K562 (cell line): ENCODE data around the gene FAM118B. TPM values are rescaled to one million over a fixed set of nuclear protein-coding genes. Genes with fewer than 3 reads are reported as not detected.
A peak's percentile ranks its signal among the peaks of the same experiment; 100 is the strongest.

Source experiments
- ATAC-seq: fragments of 200-7000 bp; cut with Tn5 transposase; 3 replicates; pipeline ENCODE4 v1.9.1; 2020; ENCODE audit warnings: moderate library complexity
- BruUV-seq: library from RNA; stranded (reverse); fragments of 400-500 nt; replicated peaks from 2 replicates; lab custom pipeline; 2021; lab: Mats Ljungman, UMichigan
- CTCF ChIA-PET: fragments of 300-600 bp; formaldehyde crosslinking; extraction: SDS; loops from one replicate; lab custom pipeline; 2021; ENCODE audit warnings: low intra/inter-chr PET ratio; lab: Yijun Ruan, JAX
- POLR2A ChIA-PET: fragments of 300-600, 350-650 bp; sonication (Branson Sonifier 250); formaldehyde crosslinking; extraction: SDS; loops from one replicate; lab custom pipeline; 2021; ENCODE audit warnings: antibody characterized with exemption, inconsistent platforms; lab: Yijun Ruan, JAX
- DNase-seq, 4 experiments: peaks; one replicate each; pipeline versions ENCODE4 v3.0.0 to v3.0.0-alpha.2; 2011 to 2018; ENCODE audit warnings: low spot score in 3 of 4, mixed read lengths in 3 of 4; ENCODE audit errors: extremely low read depth in 1 of 4
- FAIRE-seq: peaks from 2 replicates; lab custom pipeline; 2011; peaks lifted over from hg19 to GRCh38; lab: Jason Lieb, UNC
- H2AFZ ChIP-seq: 2 replicates; pipeline ENCODE4 v1.6.0; 2011; ENCODE audit warnings: low read depth, low read length, control low read depth, inconsistent platforms
- H3K27ac ChIP-seq: fragments of 200-600 bp; 3 replicates; pipeline ENCODE4 v1.8.0; 2011; ENCODE audit warnings: low read depth, mild to moderate bottlenecking, control low read depth, inconsistent platforms, low read length, moderate library complexity, mixed read lengths; ENCODE audit errors: extremely low read depth
- H3K27me3 ChIP-seq, 2 experiments: fragments of 300-600 bp in 1 of 2; 2 replicates in 1 of 2; 3 replicates in 1 of 2; pipeline versions ENCODE4 v1.6.0 to v1.8.0; 2011; ENCODE audit warnings: inconsistent platforms in 2 of 2, low read length in 2 of 2, mild to moderate bottlenecking in 1 of 2, mixed read lengths in 1 of 2, moderate library complexity in 1 of 2; ENCODE audit not compliant: control insufficient read depth in 2 of 2, insufficient read depth in 2 of 2
- H3K36me3 ChIP-seq: fragments of 300-600 bp; 3 replicates; pipeline ENCODE4 v1.8.0; 2011; ENCODE audit warnings: mild to moderate bottlenecking, low read length, inconsistent platforms; ENCODE audit not compliant: control insufficient read depth, insufficient read depth
- H3K4me1 ChIP-seq, 2 experiments: fragments of 200-600 bp in 1 of 2; replicated peaks in 1 of 2; 2 replicates in 1 of 2; 3 replicates in 1 of 2; pipeline versions ENCODE4 v1.5.1 to v1.8.0; 2011; ENCODE audit warnings: inconsistent platforms in 2 of 2, low read length in 2 of 2, mild to moderate bottlenecking in 1 of 2, mixed read lengths in 1 of 2, moderate library complexity in 1 of 2; ENCODE audit not compliant: control insufficient read depth in 2 of 2, insufficient read depth in 2 of 2
- H3K4me2 ChIP-seq: 2 replicates; pipeline ENCODE4 v1.6.1; 2011; ENCODE audit warnings: low read length, control low read depth, inconsistent platforms, mixed read lengths; ENCODE audit not compliant: insufficient read depth
- H3K4me3 ChIP-seq: fragments of 200-600 bp; sonication (generic), shearing (Covaris generic); 2 replicates; pipeline ENCODE4 v1.5.1; 2016; ENCODE audit warnings: control low read depth, inconsistent platforms
- H3K79me2 ChIP-seq: fragments of 200-600 bp; 3 replicates; pipeline ENCODE4 v1.8.0; 2011; ENCODE audit warnings: low read length, inconsistent platforms; ENCODE audit not compliant: control insufficient read depth, insufficient read depth
- H3K9ac ChIP-seq, 2 experiments: 2 replicates each; pipeline versions ENCODE4 v1.6.0 to v1.6.1; 2011; ENCODE audit warnings: low read depth in 2 of 2, low read length in 2 of 2, control low read depth in 1 of 2, inconsistent platforms in 1 of 2, mild to moderate bottlenecking in 1 of 2, mixed read lengths in 1 of 2; ENCODE audit not compliant: insufficient read depth in 1 of 2
- H3K9me1 ChIP-seq: one replicate; pipeline ENCODE4 v1.6.0; 2011; ENCODE audit warnings: inconsistent platforms, mild to moderate bottlenecking, low read length, moderate library complexity; ENCODE audit not compliant: control insufficient read depth, insufficient read depth
- H3K9me3 ChIP-seq: replicated peaks from 2 replicates; pipeline ENCODE4 v1.5.1; 2011; ENCODE audit warnings: low read depth, low read length, inconsistent platforms; ENCODE audit not compliant: control insufficient read depth, insufficient read depth
- H4K20me1 ChIP-seq: replicated peaks from 2 replicates; pipeline ENCODE4 v1.6.1; 2011; ENCODE audit warnings: low read length, inconsistent platforms, mixed read lengths; ENCODE audit not compliant: control insufficient read depth, insufficient read depth
- CREM ChIP-seq: IDR thresholded peaks from 2 replicates; pipeline ENCODE4 v1.6.1; 2014; ENCODE audit warnings: antibody characterized with exemption, low read depth
- E4F1 ChIP-seq: fragments of 250-450 bp; sonication (Bioruptor Pico); IDR thresholded peaks from 2 replicates; pipeline ENCODE4 v1.5.0; 2021; ENCODE audit warnings: mild to moderate bottlenecking, borderline replicate concordance
- FUS ChIP-seq: fragments of 200-400 bp; formaldehyde crosslinking; optimal IDR thresholded peaks from 2 replicates; pipeline ENCODE3; 2017; ENCODE audit warnings: low read depth, low read length
- GABPB2 ChIP-seq: fragments of 250-450 bp; sonication (Bioruptor Pico); conservative IDR thresholded peaks from 2 replicates; pipeline ENCODE4 v1.5.1; 2021; ENCODE audit warnings: mild to moderate bottlenecking
- HDAC3 ChIP-seq: fragments of 450-650 bp; IDR thresholded peaks from 2 replicates; pipeline ENCODE4 v1.6.1; 2018; ENCODE audit warnings: borderline replicate concordance, mild to moderate bottlenecking, moderate library complexity; ENCODE audit not compliant: partially characterized antibody
- HOMEZ ChIP-seq: fragments of 250-450 bp; sonication (Bioruptor Pico); IDR thresholded peaks from 2 replicates; pipeline ENCODE4 v1.4.0; 2020; ENCODE audit warnings: mild to moderate bottlenecking, moderate library complexity
- NFATC3 ChIP-seq: fragments of 450-650 bp; IDR thresholded peaks from 2 replicates; pipeline ENCODE4 v1.6.1; 2017; ENCODE audit warnings: mild to moderate bottlenecking
- SNRNP70 ChIP-seq: fragments of 200-400 bp; formaldehyde crosslinking; optimal IDR thresholded peaks from 2 replicates; pipeline ENCODE3; 2017; ENCODE audit warnings: low read depth, low read length
- SP1 ChIP-seq: sonication (generic); formaldehyde crosslinking; IDR thresholded peaks from 2 replicates; pipeline ENCODE4 v1.8.1; 2022; ENCODE audit warnings: mild to moderate bottlenecking, missing genetic modification reagents
- TCF7 ChIP-seq: sonication (generic); IDR thresholded peaks from 2 replicates; pipeline ENCODE4 v1.6.1; 2016; ENCODE audit warnings: antibody characterized with exemption, borderline replicate concordance
- ZNF133 ChIP-seq: fragments of 250-450 bp; sonication (Bioruptor Pico); IDR thresholded peaks from 2 replicates; pipeline ENCODE4 v1.4.0; 2020; ENCODE audit warnings: mild to moderate bottlenecking
- ZNF232 ChIP-seq: sonication (generic); formaldehyde crosslinking; IDR thresholded peaks from 2 replicates; pipeline ENCODE4 v1.8.0; 2022; ENCODE audit warnings: mild to moderate bottlenecking, missing genetic modification reagents
- ZNF316 ChIP-seq: fragments of 450-650 bp; IDR thresholded peaks from 2 replicates; pipeline ENCODE4 v1.6.1; 2016
- ZNF695 ChIP-seq: fragments of 450-650 bp; formaldehyde crosslinking; IDR thresholded peaks from 2 replicates; pipeline ENCODE4 v1.4.0; 2020; ENCODE audit warnings: mild to moderate bottlenecking, moderate library complexity
- WGBS: fragments of 100-300 bp; shearing (Covaris generic); methylation state at CpG from one replicate; pipeline ENCODE4 v1.1.6; 2016; ENCODE audit warnings: low coverage, mixed read lengths; ENCODE audit not compliant: insufficient coverage; ENCODE audit errors: missing lambda C conversion rate; 5-methylcytosine and 5-hydroxymethylcytosine counted together
- in situ Hi-C: fragments of 300-500 bp; cut with MboI; formaldehyde crosslinking; loops from 4 replicates; pipeline ENCODE4 v1.15.0; 2018; ENCODE audit warnings: inconsistent platforms, mixed read lengths
- intact Hi-C: fragments of 100-400 bp; cut with micrococcal nuclease; formaldehyde crosslinking; loops from 2 replicates; pipeline ENCODE4 v1.14.2; 2022
- polyA plus RNA-seq, 8 experiments: library from polyadenylated mRNA; depleted of rRNA in 4 of 8; stranded (reverse) in 5 of 8; unstranded in 3 of 8; fragments of >200 nt; fragmentation: Nextera tagmentation in 2 of 8; fragmentation: Illumina TruSeq in 1 of 8; extraction: Ambion mirVana in 2 of 8; extraction: Trizol in 1 of 8; gene quantifications; 2 replicates each; pipeline versions ENCODE4 v1.2.1 to v1.2.3, GENCODE V29; 2011 to 2014; ENCODE audit warnings: inconsistent platforms in 1 of 8, missing spikeins in 1 of 8
- total RNA-seq, 7 experiments: library from RNA; depleted of rRNA in 6 of 7; stranded (reverse); fragments of >200 nt in 6 of 7; fragmentation: Illumina TruSeq in 2 of 7; extraction: Trizol in 2 of 7; gene quantifications; 2 replicates each; pipeline versions ENCODE4 v1.2.1 to v1.2.3, GENCODE V29; 2011 to 2021; ENCODE audit warnings: low replicate concordance in 1 of 7
- TF ChIP-seq, protein P1 (sequence below): sonication (generic); formaldehyde crosslinking; IDR thresholded peaks from 2 replicates; pipeline ENCODE4 v1.5.0; 2020; ENCODE audit warnings: missing genetic modification reagents

The FAM118B gene
- total and polyA plus RNA-seq, 9 of the 15 experiments (the other 6 are each of a cell fraction or from before 2014, with no cell fraction given) = 12.0 to 49.0 (median 22.1) TPM

DNA sequence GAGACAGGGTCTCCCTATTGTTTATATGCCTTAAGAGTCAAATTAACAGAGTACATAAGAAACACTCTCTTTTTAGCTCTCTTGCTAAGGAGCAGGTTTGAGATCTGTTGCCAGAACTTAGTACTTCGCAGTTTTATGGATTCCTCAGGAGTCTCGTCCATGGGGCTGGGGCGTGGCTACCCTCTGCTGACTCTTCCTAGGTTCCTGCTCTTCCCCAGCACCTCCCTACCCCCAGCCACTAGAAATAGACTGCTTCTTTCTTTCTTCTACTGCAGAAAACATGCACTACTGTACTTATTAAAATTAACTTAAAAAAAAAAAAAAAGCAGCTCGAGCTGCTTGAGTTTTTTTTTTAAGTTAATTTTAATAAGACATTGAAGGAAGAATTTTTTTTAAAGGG lies 8.0 kb downstream of the FAM118B start:
- no peak overlapping the region for H3K27ac ChIP-seq
- H3K4me3 ChIP-seq = no peak overlapping the region
- H4K20me1 ChIP-seq = peaks cover 3% of the 10 kb centered on the region; the same call in 1 of the 2 replicates
- ChIA-PET CTCF (no interaction called here), POLR2A (interaction anchor here (0.7 kb wide), 1 partner anchor 12 kb away, joined by 4 read pairs; no protein-coding TSS in a partner anchor)
- FAIRE-seq = no peak
- WGBS = 56% methylated on average over 4 of the region's 4 CpGs
- ATAC-seq = peak; percentile 51; the same call in 2 of the 3 replicates
- DNase-seq = peak in 1 of 4 experiments; percentile 9
- intact Hi-C loops = no loop called here
- H3K27me3 ChIP-seq = no peaks in the 10 kb centered on the region
- peaks cover 66% of the 10 kb centered on the region for H3K79me2 ChIP-seq
- in situ Hi-C loops = no loop called here
- H3K9me3 ChIP-seq = no peaks in the 10 kb centered on the region
- BruUV-seq = no TSS peak
- no peak overlapping the region for H2AFZ ChIP-seq
- TF ChIP-seq SP1 (CRISPR knock-in tag) = no peak
- no peak for TF ChIP-seq ZNF133
- no peak for TF ChIP-seq SNRNP70
- no peak for TF ChIP-seq ZNF316
- no peak for TF ChIP-seq E4F1
- TF ChIP-seq ZNF232 (CRISPR knock-in tag) = no peak
- no peak for TF ChIP-seq CREM
- TF ChIP-seq HOMEZ (CRISPR knock-in tag) = no peak
- no peak for TF ChIP-seq FUS
- TF ChIP-seq ZNF695 = no peak
- TF ChIP-seq NFATC3 = no peak
- TF ChIP-seq, protein P1, sequence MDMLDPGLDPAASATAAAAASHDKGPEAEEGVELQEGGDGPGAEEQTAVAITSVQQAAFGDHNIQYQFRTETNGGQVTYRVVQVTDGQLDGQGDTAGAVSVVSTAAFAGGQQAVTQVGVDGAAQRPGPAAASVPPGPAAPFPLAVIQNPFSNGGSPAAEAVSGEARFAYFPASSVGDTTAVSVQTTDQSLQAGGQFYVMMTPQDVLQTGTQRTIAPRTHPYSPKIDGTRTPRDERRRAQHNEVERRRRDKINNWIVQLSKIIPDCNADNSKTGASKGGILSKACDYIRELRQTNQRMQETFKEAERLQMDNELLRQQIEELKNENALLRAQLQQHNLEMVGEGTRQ = no peak
- no peak for TF ChIP-seq GABPB2 (CRISPR knock-in tag)
- no peak for TF ChIP-seq TCF7
- no peak for TF ChIP-seq HDAC3
- H3K4me1 ChIP-seq = peaks cover 0 to 3% of the 10 kb centered on the region in 2 experiments; a peak in 2 of 5 replicates
- peak overlapping the region in 1 of 2 experiments; percentile 37; a peak in 1 of 4 replicates for H3K9ac ChIP-seq
- H3K36me3 ChIP-seq = no peaks in the 10 kb centered on the region
- H3K4me2 ChIP-seq = no peak overlapping the region
- H3K9me1 ChIP-seq = no peaks in the 10 kb centered on the region
